ENCODE data around the gene SHOC1. TPM values are rescaled to one million over a fixed set of nuclear protein-coding genes. Genes with fewer than 3 reads are reported as not detected.
"Not testable (repeated sequence)": the region's sequence is repeated elsewhere in the genome, so short reads cannot be mapped to it uniquely, and the experiment has no call there.

The SHOC1 gene
- total and polyA plus RNA-seq, 2 donors (not counting 3 experiments of a cell fraction or from before 2014, with no cell fraction given), result not detected

- POLR2A ChIA-PET, result no interaction called here
- no peak overlapping the region for H3K27ac ChIP-seq (ENCODE audit: insufficient read depth, low read depth, low read length)
- H3K4me2 ChIP-seq (ENCODE audit: insufficient read depth, low read length), result no peak overlapping the region
- H3K4me3 ChIP-seq (replicated peaks in 1 of 3; ENCODE audit: insufficient read depth in 1 of 3, low read depth in 1 of 3, low read length in 3 of 3), result no peak overlapping the region
- no peaks in the 10 kb centered on the region for H3K4me1 ChIP-seq (ENCODE audit: control insufficient read depth, extremely low read depth, insufficient read depth, low read length)
- no peaks in the 10 kb centered on the region for H3K27me3 ChIP-seq (ENCODE audit: control insufficient read depth in 2 of 2, insufficient read depth in 2 of 2, low read length in 2 of 2)
- intact Hi-C loops (cut with micrococcal nuclease) (no loop called here), dilution Hi-C loops (cut with MboI; ENCODE audit: extremely low pct_ligation_motif_present, low sequenced_read_pairs) (no loop called here)
- H4K20me1 ChIP-seq (replicated peaks; ENCODE audit: control insufficient read depth, extremely low read depth, insufficient read depth, low read length), result no peaks in the 10 kb centered on the region
- no peak for DNase-seq (ENCODE audit: low read depth, low spot score)
- no peak overlapping the region for H2AFZ ChIP-seq (ENCODE audit: low read depth, low read length)
- H3K9me1 ChIP-seq (replicated peaks; ENCODE audit: control insufficient read depth, extremely low read depth, insufficient read depth, low read length), result no peaks in the 10 kb centered on the region
- FAIRE-seq, result no peak
- TF ChIP-seq JUN (IDR thresholded peaks at IDR 0.05; ENCODE audit: borderline replicate concordance, insufficient read depth, insufficient read length, low read depth), result no peak
- no peak for TF ChIP-seq GATA2 (IDR thresholded peaks at IDR 0.05; ENCODE audit: insufficient read depth, insufficient read length, low read depth, low read length)
- no peak for TF ChIP-seq CTCF (IDR thresholded peaks at IDR 0.05; ENCODE audit: extremely low read depth in 1 of 2, insufficient read depth in 1 of 2, low read depth in 1 of 2, low read length in 2 of 2)
- no peak for TF ChIP-seq POLR2A (IDR thresholded peaks at IDR 0.05; ENCODE audit: low read depth, low read length)
- TF ChIP-seq POLR2AphosphoS5 (IDR thresholded peaks at IDR 0.05; ENCODE audit: insufficient read depth, low read depth, low read length), result no peak
- no peak for TF ChIP-seq MAX (IDR thresholded peaks at IDR 0.05; ENCODE audit: insufficient read depth, insufficient read length)
- no peak for TF ChIP-seq MYC (IDR thresholded peaks at IDR 0.05; ENCODE audit: low read depth, low read length)
- TF ChIP-seq FOS (IDR thresholded peaks at IDR 0.05; ENCODE audit: borderline replicate concordance, insufficient read depth, low read length), result no peak
- TF ChIP-seq EZH2 (IDR thresholded peaks at IDR 0.05; ENCODE audit: borderline replicate concordance, low read depth, low read length, severe bottlenecking), result no peak
- H3K9me3 ChIP-seq (replicated peaks; ENCODE audit: control insufficient read depth, insufficient read depth, low read length), result no peaks in the 10 kb centered on the region
- no peak overlapping the region for H3K9ac ChIP-seq (replicated peaks; ENCODE audit: extremely low read depth, insufficient read depth, low read length)
- CTCF ChIA-PET, result no interaction called here
- H3K36me3 ChIP-seq (ENCODE audit: control insufficient read depth in 2 of 2, extremely low read depth in 1 of 2, insufficient read depth in 2 of 2, low read length in 2 of 2), result no peaks in the 10 kb centered on the region
- BruUV-seq (replicated peaks), result no TSS peak
- H3K79me2 ChIP-seq (ENCODE audit: control insufficient read depth, insufficient read depth, low read length), result no peaks in the 10 kb centered on the region
These were observed 761 bp upstream of the SHOC1 start for GRCh38 chr9:111795557-111795839.

- intact Hi-C loops (cut with micrococcal nuclease); H3K4me1 ChIP-seq (ENCODE audit: control insufficient read depth, extremely low read depth, insufficient read depth, low read length); H3K4me3 ChIP-seq (replicated peaks in 1 of 3; ENCODE audit: insufficient read depth in 1 of 3, low read depth in 1 of 3, low read length in 3 of 3); H4K20me1 ChIP-seq (replicated peaks; ENCODE audit: control insufficient read depth, extremely low read depth, insufficient read depth, low read length); dilution Hi-C loops (cut with MboI; ENCODE audit: extremely low pct_ligation_motif_present, low sequenced_read_pairs); H3K79me2 ChIP-seq (ENCODE audit: control insufficient read depth, insufficient read depth, low read length); H3K27me3 ChIP-seq (ENCODE audit: control insufficient read depth in 2 of 2, insufficient read depth in 2 of 2, low read length in 2 of 2); H3K4me2 ChIP-seq (ENCODE audit: insufficient read depth, low read length); H3K36me3 ChIP-seq (ENCODE audit: control insufficient read depth in 2 of 2, extremely low read depth in 1 of 2, insufficient read depth in 2 of 2, low read length in 2 of 2); H3K9me1 ChIP-seq (replicated peaks; ENCODE audit: control insufficient read depth, extremely low read depth, insufficient read depth, low read length); H2AFZ ChIP-seq (ENCODE audit: low read depth, low read length); H3K27ac ChIP-seq (ENCODE audit: insufficient read depth, low read depth, low read length); FAIRE-seq; H3K9me3 ChIP-seq (replicated peaks; ENCODE audit: control insufficient read depth, insufficient read depth, low read length); BruUV-seq (replicated peaks); POLR2A ChIA-PET; H3K9ac ChIP-seq (replicated peaks; ENCODE audit: extremely low read depth, insufficient read depth, low read length); DNase-seq (ENCODE audit: low read depth, low spot score): not testable (repeated sequence)
- CTCF ChIA-PET, result interaction anchor here (0.9 kb wide), 1 partner anchor 306 kb away, joined by 3 read pairs; no protein-coding TSS in a partner anchor
These were observed 2.9 kb downstream of the SHOC1 start for GRCh38 chr9:111791821-111792220.
